ENCODE measurements around the gene IRAK1.

DNA sequence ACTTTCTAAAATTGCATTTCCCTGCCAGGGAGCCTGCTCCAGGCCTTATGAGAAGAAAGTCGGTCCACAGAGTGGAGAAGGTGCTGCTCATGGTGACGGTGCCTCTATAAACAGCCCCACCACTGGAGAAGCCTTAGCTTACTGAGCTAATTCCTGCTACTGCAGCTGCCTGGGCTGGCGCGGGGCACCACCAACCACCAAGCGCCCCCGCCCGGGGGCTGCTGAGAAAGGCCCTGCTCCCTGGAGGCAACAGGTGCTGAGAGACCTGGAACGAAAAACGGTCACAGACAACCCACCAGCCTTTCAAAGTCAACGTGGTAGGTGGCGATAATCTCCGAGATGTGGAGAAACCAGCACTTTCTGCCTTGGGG lies 51.0 kb downstream of the IRAK1 start:
- TF ChIP-seq ZNF565 (CRISPR knock-in tag; conservative IDR thresholded peaks at IDR 0.05; ENCODE audit: low read depth) (no peak), RARB (CRISPR knock-in tag; IDR thresholded peaks at IDR 0.05) (no peak), ZFP3 (CRISPR knock-in tag; IDR thresholded peaks at IDR 0.05) (no peak), GLIS3 (CRISPR knock-in tag; IDR thresholded peaks at IDR 0.05) (no peak)
- TF ChIP-seq, protein P1, sequence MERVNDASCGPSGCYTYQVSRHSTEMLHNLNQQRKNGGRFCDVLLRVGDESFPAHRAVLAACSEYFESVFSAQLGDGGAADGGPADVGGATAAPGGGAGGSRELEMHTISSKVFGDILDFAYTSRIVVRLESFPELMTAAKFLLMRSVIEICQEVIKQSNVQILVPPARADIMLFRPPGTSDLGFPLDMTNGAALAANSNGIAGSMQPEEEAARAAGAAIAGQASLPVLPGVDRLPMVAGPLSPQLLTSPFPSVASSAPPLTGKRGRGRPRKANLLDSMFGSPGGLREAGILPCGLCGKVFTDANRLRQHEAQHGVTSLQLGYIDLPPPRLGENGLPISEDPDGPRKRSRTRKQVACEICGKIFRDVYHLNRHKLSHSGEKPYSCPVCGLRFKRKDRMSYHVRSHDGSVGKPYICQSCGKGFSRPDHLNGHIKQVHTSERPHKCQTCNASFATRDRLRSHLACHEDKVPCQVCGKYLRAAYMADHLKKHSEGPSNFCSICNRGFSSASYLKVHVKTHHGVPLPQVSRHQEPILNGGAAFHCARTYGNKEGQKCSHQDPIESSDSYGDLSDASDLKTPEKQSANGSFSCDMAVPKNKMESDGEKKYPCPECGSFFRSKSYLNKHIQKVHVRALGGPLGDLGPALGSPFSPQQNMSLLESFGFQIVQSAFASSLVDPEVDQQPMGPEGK (CRISPR knock-in tag; IDR thresholded peaks at IDR 0.05; ENCODE audit: borderline replicate concordance): no peak

All from SK-N-SH treated with all-trans-retinoic acid at 6 μM for 48 hours (cell line).